ENCODE results near the gene CSHL1. TPM values are rescaled to one million over a fixed set of nuclear protein-coding genes. Genes with fewer than 3 reads are reported as not detected.
A peak's percentile ranks its signal among the peaks of the same experiment; 100 is the strongest.
"Not testable (repeated sequence)": the region's sequence is repeated elsewhere in the genome, so short reads cannot be mapped to it uniquely, and the experiment has no call there.

The CSHL1 gene
- total RNA-seq, 2 experiments from 2014 or later: not detected

- CTCF ChIA-PET: interaction anchor here (0.9 to 6.5 kb wide), 5 partner anchors 29 to 215 kb away, joined by 5 to 94 read pairs (median 70); no protein-coding TSS in a partner anchor
- DNase-seq; H3K36me3 Mint-ChIP-seq; H3K9me3 Mint-ChIP-seq; POLR2A ChIA-PET; H3K4me1 Mint-ChIP-seq (ENCODE audit: low read depth); H3K27me3 Mint-ChIP-seq; H3K27ac Mint-ChIP-seq; H3K4me3 Mint-ChIP-seq: not testable (repeated sequence)
- intact Hi-C loops (cut with micrococcal nuclease): loop anchor here (10.0 kb wide), 1 partner anchor 368 kb away; no protein-coding TSS in a partner anchor
Measured at GRCh38 chr17:63917206-63917605, 6.1 kb upstream of the CSHL1 start.

GRCh38 chr17:63916566-63917185 is 5.6 kb upstream of the CSHL1 start:
- Mint-ChIP-seq H3K4me3 (no peak overlapping the region), H3K36me3 (no peaks in the 10 kb centered on the region), H3K27ac (no peak overlapping the region), H3K9me3 (no peaks in the 10 kb centered on the region), H3K4me1 (ENCODE audit: low read depth) (peaks cover 6% of the 10 kb centered on the region), H3K27me3 (no peaks in the 10 kb centered on the region)
- CTCF ChIA-PET: interaction anchor here (0.7 to 6.5 kb wide), 5 partner anchors 30 to 111 kb away, joined by 3 to 94 read pairs (median 5); no protein-coding TSS in a partner anchor
- no peak for DNase-seq
- POLR2A ChIA-PET: no interaction called here
- intact Hi-C loops (cut with micrococcal nuclease): loop anchor here (10.0 kb wide), 1 partner anchor 368 kb away; no protein-coding TSS in a partner anchor

DNA sequence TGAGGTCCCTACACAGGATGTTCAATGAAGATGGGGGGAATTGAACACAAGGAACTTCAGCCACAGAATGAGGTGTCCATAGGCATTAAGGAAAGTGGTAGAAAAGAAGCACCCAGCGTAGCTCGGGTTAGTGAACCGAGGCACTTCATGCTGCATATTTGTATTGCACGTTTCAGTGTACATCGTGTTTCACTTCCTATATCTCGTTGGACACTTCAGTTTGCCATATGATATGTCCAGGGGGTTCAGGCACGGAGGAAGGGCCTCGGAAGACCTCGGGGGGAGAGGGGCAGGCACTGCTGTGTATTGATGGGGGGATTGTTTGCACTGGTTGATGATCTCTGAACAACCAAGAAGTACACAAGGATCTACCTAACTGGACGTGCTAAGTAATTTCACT is 4.7 kb upstream of the CSHL1 start:
- H3K27ac Mint-ChIP-seq; H3K36me3 Mint-ChIP-seq; H3K27me3 Mint-ChIP-seq; H3K4me1 Mint-ChIP-seq (ENCODE audit: low read depth); DNase-seq; H3K4me3 Mint-ChIP-seq; H3K9me3 Mint-ChIP-seq; POLR2A ChIA-PET: not testable (repeated sequence)
- intact Hi-C loops (cut with micrococcal nuclease): loop anchor here (10.0 kb wide), 1 partner anchor 369 kb away; no protein-coding TSS in a partner anchor
- CTCF ChIA-PET: interaction anchor here (0.7 to 6.5 kb wide), 5 partner anchors 31 to 218 kb away, joined by 3 to 94 read pairs (median 5); no protein-coding TSS in a partner anchor

GRCh38 chr17:63914471-63914870 is 3.4 kb upstream of the CSHL1 start:
- DNase-seq: no peak
- ChIA-PET CTCF (no interaction called here), POLR2A (no interaction called here)
- Mint-ChIP-seq H3K4me1 (ENCODE audit: low read depth) (peaks cover 5% of the 10 kb centered on the region), H3K36me3 (no peaks in the 10 kb centered on the region), H3K9me3 (no peaks in the 10 kb centered on the region), H3K27me3 (no peaks in the 10 kb centered on the region), H3K4me3 (no peak overlapping the region), H3K27ac (no peak overlapping the region)
- intact Hi-C loops (cut with micrococcal nuclease): loop anchor here (10.0 kb wide), 1 partner anchor 370 kb away; no protein-coding TSS in a partner anchor

DNA sequence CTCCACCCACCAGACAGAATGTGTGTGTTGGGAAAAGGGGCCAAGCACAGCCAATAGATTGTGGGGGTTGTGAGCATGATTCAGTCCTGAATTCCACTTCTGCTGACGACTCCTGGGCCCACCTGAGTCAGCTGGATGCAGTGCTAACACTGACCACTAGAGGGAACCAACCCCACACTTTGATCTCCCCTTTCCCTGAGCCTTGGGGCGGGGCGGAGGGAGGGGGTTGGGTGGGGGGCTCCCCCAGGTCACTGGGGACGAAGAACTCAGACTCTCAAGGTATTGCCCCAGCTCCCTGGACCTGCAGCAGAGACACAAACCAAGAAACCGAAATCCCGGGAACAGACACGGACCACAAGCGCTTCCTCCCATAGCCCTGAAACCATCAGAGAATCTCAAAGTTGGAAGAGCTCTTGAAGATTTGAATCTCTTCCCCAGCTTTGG is 621 bp upstream of the CSHL1 start:
- DNase-seq: peak; percentile 77
- Mint-ChIP-seq H3K27ac (no peak overlapping the region), H3K36me3 (no peaks in the 10 kb centered on the region), H3K9me3 (no peaks in the 10 kb centered on the region), H3K4me1 (ENCODE audit: low read depth) (no peaks in the 10 kb centered on the region), H3K27me3 (no peaks in the 10 kb centered on the region), H3K4me3 (no peak overlapping the region)
- ChIA-PET CTCF (interaction anchor here (0.7 to 4.1 kb wide), 31 partner anchors 8 to 370 kb away, joined by 3 to 32 read pairs (median 4); partner anchors contain the start of gene CD79B), POLR2A (interaction anchor here (0.9 kb wide), 1 partner anchor 235 kb away, joined by 3 read pairs; no protein-coding TSS in a partner anchor)
- intact Hi-C loops (cut with micrococcal nuclease): loop anchor here (10.0 kb wide), 1 partner anchor 373 kb away; no protein-coding TSS in a partner anchor

DNA sequence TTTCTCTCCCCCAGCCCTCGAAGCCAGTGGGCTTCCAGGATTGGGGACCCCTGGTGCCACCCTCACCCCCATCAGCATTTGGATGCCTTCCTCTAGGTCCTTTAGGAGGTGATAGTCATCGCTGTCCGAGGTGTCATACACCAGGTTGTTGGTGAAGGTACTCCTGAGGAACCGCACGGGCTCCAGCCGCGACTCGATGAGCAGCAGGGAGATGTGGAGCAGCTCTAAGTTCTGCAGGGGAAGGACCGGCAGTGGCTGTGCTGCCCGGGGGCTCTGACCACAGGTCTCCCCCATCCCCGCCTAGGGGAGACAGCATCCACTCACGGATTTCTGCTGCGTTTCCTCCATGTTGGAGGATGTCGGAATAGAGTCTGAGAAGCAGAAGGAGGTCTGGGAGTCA is 962 bp downstream of the CSHL1 start:
- ChIA-PET CTCF (interaction anchor here (2.1 to 4.1 kb wide), 8 partner anchors 10 to 372 kb away, joined by 6 to 32 read pairs (median 14); partner anchors contain the start of gene CD79B), POLR2A (no interaction called here)
- no peaks in the 10 kb centered on the region for H3K36me3 Mint-ChIP-seq
- H3K27me3 Mint-ChIP-seq: no peaks in the 10 kb centered on the region
- intact Hi-C loops (cut with micrococcal nuclease): loop anchor here (10.0 kb wide), 1 partner anchor 375 kb away; no protein-coding TSS in a partner anchor
- H3K4me3 Mint-ChIP-seq: no peak overlapping the region
- H3K4me1 Mint-ChIP-seq (ENCODE audit: low read depth): no peaks in the 10 kb centered on the region
- no peaks in the 10 kb centered on the region for H3K9me3 Mint-ChIP-seq
- no peak for DNase-seq
- H3K27ac Mint-ChIP-seq: no peak overlapping the region

DNA sequence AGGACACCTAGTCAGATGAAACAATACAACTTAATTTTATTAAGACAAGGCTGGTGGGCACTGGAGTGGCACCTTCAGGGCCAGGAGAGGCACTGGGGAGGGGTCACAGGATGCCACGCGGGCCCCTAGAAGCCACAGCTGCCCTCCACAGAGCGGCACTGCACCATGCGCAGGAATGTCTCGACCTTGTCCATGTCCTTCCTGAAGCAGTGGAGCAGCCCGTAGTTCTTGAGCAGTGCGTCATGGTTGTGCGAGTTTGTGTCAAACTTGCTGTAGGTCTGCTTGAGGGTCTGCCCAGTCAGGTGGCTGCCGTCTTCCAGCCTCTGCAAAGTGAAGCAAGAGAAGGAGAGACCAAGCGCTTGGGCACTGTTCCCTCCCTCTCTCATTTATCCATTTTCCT is 1.5 kb downstream of the CSHL1 start:
- POLR2A ChIA-PET; intact Hi-C loops (cut with micrococcal nuclease); H3K36me3 Mint-ChIP-seq; H3K27me3 Mint-ChIP-seq; H3K27ac Mint-ChIP-seq; H3K9me3 Mint-ChIP-seq; H3K4me3 Mint-ChIP-seq; DNase-seq; H3K4me1 Mint-ChIP-seq (ENCODE audit: low read depth): not testable (repeated sequence)
- CTCF ChIA-PET: interaction anchor here (3.2 kb wide), 1 partner anchor 373 kb away, joined by 13 read pairs; no protein-coding TSS in a partner anchor

- intact Hi-C loops (cut with micrococcal nuclease); H3K9me3 Mint-ChIP-seq; H3K27ac Mint-ChIP-seq; POLR2A ChIA-PET; H3K4me3 Mint-ChIP-seq; H3K4me1 Mint-ChIP-seq (ENCODE audit: low read depth); H3K36me3 Mint-ChIP-seq; H3K27me3 Mint-ChIP-seq: not testable (repeated sequence)
- DNase-seq: peak; percentile 34
- CTCF ChIA-PET: interaction anchor here (0.6 to 1.9 kb wide), 6 partner anchors 13 to 392 kb away, joined by 3 to 4 read pairs (median 3); partner anchors contain the start of gene GH2
Measured at GRCh38 chr17:63907161-63907778, 3.8 kb downstream of the CSHL1 start.

- H3K27ac Mint-ChIP-seq; DNase-seq; H3K27me3 Mint-ChIP-seq; H3K9me3 Mint-ChIP-seq; H3K36me3 Mint-ChIP-seq; POLR2A ChIA-PET; H3K4me1 Mint-ChIP-seq (ENCODE audit: low read depth); intact Hi-C loops (cut with micrococcal nuclease); H3K4me3 Mint-ChIP-seq: not testable (repeated sequence)
- CTCF ChIA-PET: interaction anchor here (0.9 to 4.7 kb wide), 8 partner anchors 13 to 229 kb away, joined by 3 to 28 read pairs (median 13); partner anchors contain the start of gene GH1
Measured at GRCh38 chr17:63904796-63905195, 6.3 kb downstream of the CSHL1 start.

DNA sequence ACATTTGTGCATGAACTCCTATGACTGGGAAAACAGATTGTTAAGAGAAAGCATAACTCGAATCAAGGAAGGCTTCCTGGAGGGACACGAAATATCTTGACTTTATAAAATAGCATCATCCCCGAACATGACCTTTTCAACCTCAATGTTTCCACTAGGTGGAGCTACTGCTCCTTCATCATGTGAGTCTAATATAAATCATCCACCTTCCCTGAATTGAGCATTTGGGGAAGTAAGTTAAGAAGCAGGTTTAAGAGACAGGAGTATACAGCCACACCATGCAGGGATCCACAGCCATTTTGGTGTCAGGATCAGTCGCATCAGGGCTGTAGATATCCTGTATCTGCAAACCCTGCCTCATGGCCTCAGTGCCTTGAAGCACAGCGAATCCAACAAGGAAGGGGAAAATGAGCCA is 7.3 kb downstream of the CSHL1 start:
- H3K4me3 Mint-ChIP-seq; H3K27ac Mint-ChIP-seq; H3K36me3 Mint-ChIP-seq; intact Hi-C loops (cut with micrococcal nuclease); POLR2A ChIA-PET; H3K27me3 Mint-ChIP-seq; DNase-seq; H3K9me3 Mint-ChIP-seq: not testable (repeated sequence)
- peaks cover 16% of the 10 kb centered on the region for H3K4me1 Mint-ChIP-seq (ENCODE audit: low read depth)
- CTCF ChIA-PET: interaction anchor here (0.8 to 4.7 kb wide), 11 partner anchors 8 to 355 kb away, joined by 3 to 28 read pairs (median 6); no protein-coding TSS in a partner anchor

GRCh38 chr17:63901971-63902370 is 9.1 kb downstream of the CSHL1 start:
- POLR2A ChIA-PET; intact Hi-C loops (cut with micrococcal nuclease): not testable (repeated sequence)
- CTCF ChIA-PET: interaction anchor here (0.6 to 4.7 kb wide), 9 partner anchors 10 to 270 kb away, joined by 3 to 28 read pairs (median 16); partner anchors contain the start of gene GH1

More at GRCh38 chr17:63901971-63902370, 9.1 kb downstream of the CSHL1 start:
- H3K27ac Mint-ChIP-seq, DNase-seq, H3K4me3 Mint-ChIP-seq, H3K36me3 Mint-ChIP-seq, H3K27me3 Mint-ChIP-seq, H3K9me3 Mint-ChIP-seq: not testable (repeated sequence)
- peaks cover 19% of the 10 kb centered on the region for H3K4me1 Mint-ChIP-seq (ENCODE audit: low read depth)

Data from activated CD4-positive, alpha-beta memory T cell treated with anti-CD3 and anti-CD28 coated beads for 36 hours (primary cell).